Central memory CD4-positive, alpha-beta T cell (primary cell): ENCODE measurements around the gene PLPPR2.
"Not testable (repeated sequence)": the region's sequence is repeated elsewhere in the genome, so short reads cannot be mapped to it uniquely, and the experiment has no call there.

Source experiments
- DNase-seq: peaks from one replicate; pipeline ENCODE4 v3.0.0; 2022

Gene PLPPR2

GRCh38 chr19:11340099-11340467 is 15.1 kb upstream of the PLPPR2 start:
- DNase-seq = not testable (repeated sequence)

- DNase-seq = no peak
Measured at GRCh38 chr19:11342429-11342828, 12.8 kb upstream of the PLPPR2 start.

GRCh38 chr19:11345122-11345803 is 10.0 kb upstream of the PLPPR2 start:
- DNase-seq = no peak

- DNase-seq = peak; percentile 98
Measured at GRCh38 chr19:11346104-11346940, 8.9 kb upstream of the PLPPR2 start, which contains the start of the genes CCDC159 and TMEM205. Gene CCDC159, plus strand, starts transcription at chr19:11346519. Its CDS starts 88 bp downstream, at chr19:11346607. Gene TMEM205, minus strand, starts transcription at chr19:11346268. Its CDS starts 649 bp downstream, at chr19:11345619.

GRCh38 chr19:11347546-11348039 is 7.6 kb upstream of the PLPPR2 start:
- no peak for DNase-seq

GRCh38 chr19:11349171-11349570 is 6.1 kb upstream of the PLPPR2 start:
- DNase-seq = no peak

GRCh38 chr19:11354102-11354501 is 1.1 kb upstream of the PLPPR2 start:
- not testable (repeated sequence) for DNase-seq

- no peak for DNase-seq
Measured at GRCh38 chr19:11356074-11356397, 804 bp downstream of the PLPPR2 start.

GRCh38 chr19:11356676-11357550 is 1.7 kb downstream of the PLPPR2 start:
- DNase-seq = no peak

GRCh38 chr19:11359421-11359820 is 4.2 kb downstream of the PLPPR2 start:
- DNase-seq = no peak

- DNase-seq = no peak
Measured at GRCh38 chr19:11361037-11361770, 6.0 kb downstream of the PLPPR2 start.

GRCh38 chr19:11361771-11362731 is 6.8 kb downstream of the PLPPR2 start:
- DNase-seq = no peak

GRCh38 chr19:11363881-11364280 is 8.6 kb downstream of the PLPPR2 start:
- DNase-seq = no peak

- DNase-seq = no peak
Measured at GRCh38 chr19:11364296-11364904, 9.2 kb downstream of the PLPPR2 start.

- DNase-seq = no peak
Measured at GRCh38 chr19:11364935-11365334, 9.7 kb downstream of the PLPPR2 start.

GRCh38 chr19:11365557-11366117 is 10.4 kb downstream of the PLPPR2 start:
- no peak for DNase-seq

GRCh38 chr19:11367528-11367927 is 12.3 kb downstream of the PLPPR2 start:
- no peak for DNase-seq

- DNase-seq = no peak
Measured at GRCh38 chr19:11370744-11371143, 15.5 kb downstream of the PLPPR2 start.

- DNase-seq = no peak
Measured at GRCh38 chr19:11373166-11373884, 18.1 kb downstream of the PLPPR2 start.
